Glutamatergic neuron (in vitro differentiated cells): ENCODE data around the gene BAIAP2L1. TPM values are rescaled to one million over a fixed set of nuclear protein-coding genes. Genes with fewer than 3 reads are reported as not detected.

ENCODE experiments used
- DNase-seq: peaks from one replicate; pipeline ENCODE4 v3.0.0; 2022
- H3K27ac Mint-ChIP-seq: one replicate; pipeline ENCODE4 v1.8.0; 2020; ENCODE audit warnings: mild to moderate bottlenecking, mixed read lengths, inconsistent platforms; ENCODE audit not compliant: unreplicated experiment
- H3K27me3 Mint-ChIP-seq: one replicate; pipeline ENCODE4 v1.8.0; 2020; ENCODE audit warnings: mild to moderate bottlenecking, moderate library complexity, mixed read lengths, inconsistent platforms; ENCODE audit not compliant: unreplicated experiment
- H3K36me3 Mint-ChIP-seq: one replicate; pipeline ENCODE4 v1.8.0; 2020; ENCODE audit warnings: mild to moderate bottlenecking, mixed read lengths, inconsistent platforms; ENCODE audit not compliant: unreplicated experiment
- H3K4me1 Mint-ChIP-seq: one replicate; pipeline ENCODE4 v1.8.0; 2020; ENCODE audit warnings: mild to moderate bottlenecking, low read depth, mixed read lengths, inconsistent platforms; ENCODE audit not compliant: unreplicated experiment
- H3K4me3 Mint-ChIP-seq: one replicate; pipeline ENCODE4 v1.8.0; 2020; ENCODE audit warnings: mild to moderate bottlenecking, mixed read lengths, inconsistent platforms; ENCODE audit not compliant: unreplicated experiment
- H3K9me3 Mint-ChIP-seq: one replicate; pipeline ENCODE4 v1.8.0; 2020; ENCODE audit warnings: mild to moderate bottlenecking, moderate library complexity, mixed read lengths, inconsistent platforms; ENCODE audit not compliant: unreplicated experiment
- CTCF ChIP-seq: fragments of 200-600 bp; sonication (generic); IDR thresholded peaks from one replicate; pipeline ENCODE4 v1.5.0; 2021; ENCODE audit not compliant: partially characterized antibody, unreplicated experiment
- total RNA-seq: library from RNA; stranded (reverse); fragmentation: NEBNext Ultra II Directional; extraction: Animal tissue kit (Norgen Biotek cat#: 25700); gene quantifications from one replicate; pipeline ENCODE4 v1.2.1, GENCODE V29; 2021; ENCODE audit not compliant: unreplicated experiment

Gene BAIAP2L1
- total RNA-seq, 1 donor from 2014 or later = 0.66 TPM

GRCh38 chr7:98365863-98366561 is 34.9 kb downstream of the BAIAP2L1 start:
- no peak for DNase-seq
- no peak for TF ChIP-seq CTCF
- Mint-ChIP-seq H3K9me3 (no peaks in the 10 kb centered on the region), H3K36me3 (no peaks in the 10 kb centered on the region), H3K4me3 (no peak overlapping the region), H3K4me1 (no peaks in the 10 kb centered on the region), H3K27me3 (peaks cover 1% of the 10 kb centered on the region), H3K27ac (no peak overlapping the region)

GRCh38 chr7:98364220-98364619 is 36.7 kb downstream of the BAIAP2L1 start:
- Mint-ChIP-seq H3K4me3 (no peak overlapping the region), H3K9me3 (no peaks in the 10 kb centered on the region), H3K36me3 (no peaks in the 10 kb centered on the region), H3K4me1 (no peaks in the 10 kb centered on the region), H3K27me3 (peaks cover 1% of the 10 kb centered on the region), H3K27ac (no peak overlapping the region)
- no peak for TF ChIP-seq CTCF
- no peak for DNase-seq

GRCh38 chr7:98362517-98362916 is 38.4 kb downstream of the BAIAP2L1 start:
- H3K9me3 Mint-ChIP-seq = no peaks in the 10 kb centered on the region
- no peaks in the 10 kb centered on the region for H3K4me1 Mint-ChIP-seq
- no peaks in the 10 kb centered on the region for H3K36me3 Mint-ChIP-seq
- H3K4me3 Mint-ChIP-seq = no peak overlapping the region
- no peak for TF ChIP-seq CTCF
- no peaks in the 10 kb centered on the region for H3K27me3 Mint-ChIP-seq
- DNase-seq = no peak
- H3K27ac Mint-ChIP-seq = no peak overlapping the region

GRCh38 chr7:98360221-98361130 is 40.4 kb downstream of the BAIAP2L1 start:
- Mint-ChIP-seq H3K27me3 (no peaks in the 10 kb centered on the region), H3K9me3 (no peaks in the 10 kb centered on the region), H3K27ac (no peak overlapping the region), H3K4me1 (no peaks in the 10 kb centered on the region), H3K4me3 (no peak overlapping the region), H3K36me3 (no peaks in the 10 kb centered on the region)
- no peak for DNase-seq
- TF ChIP-seq CTCF = no peak

GRCh38 chr7:98359395-98359794 is 41.5 kb downstream of the BAIAP2L1 start:
- no peak overlapping the region for H3K27ac Mint-ChIP-seq
- H3K4me1 Mint-ChIP-seq = no peaks in the 10 kb centered on the region
- H3K27me3 Mint-ChIP-seq = no peaks in the 10 kb centered on the region
- H3K36me3 Mint-ChIP-seq = no peaks in the 10 kb centered on the region
- H3K4me3 Mint-ChIP-seq = no peak overlapping the region
- no peak for TF ChIP-seq CTCF
- no peaks in the 10 kb centered on the region for H3K9me3 Mint-ChIP-seq
- no peak for DNase-seq
